Measurements from ENCODE around the gene PHF11. TPM values are rescaled to one million over a fixed set of nuclear protein-coding genes. Genes with fewer than 3 reads are reported as not detected.

Gene PHF11
- total and polyA plus RNA-seq, 2 of the 8 experiments (the other 6 are each of a cell fraction or from before 2014, with no cell fraction given), result 6.1 to 8.1 TPM

DNA sequence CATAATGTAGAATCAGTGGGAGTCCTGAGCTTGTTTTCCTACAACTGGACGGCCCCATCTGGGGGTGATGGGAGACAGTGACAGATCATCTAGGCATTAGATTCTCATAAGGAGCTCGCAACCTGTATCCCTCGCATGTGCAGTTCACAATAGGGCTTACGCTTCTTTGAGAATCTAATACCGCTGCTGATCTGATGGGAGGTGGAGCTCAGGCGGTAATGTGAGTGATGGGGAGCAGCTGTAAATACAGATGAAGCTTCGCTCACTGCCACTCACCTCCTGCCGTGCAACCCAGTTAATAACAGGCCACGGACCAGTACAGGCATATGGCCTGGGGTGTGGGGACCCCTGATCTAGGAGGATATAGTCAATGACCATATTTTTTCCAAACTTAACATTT is 50.8 kb downstream of the PHF11 start:
- TF ChIP-seq TCF12 (IDR thresholded peaks at IDR 0.05; ENCODE audit: low read depth, low read length), result no peak
- Histone ChIP-seq H2AK5ac (ENCODE audit: low read depth, low read length) (no peak overlapping the region), H3K14ac (ENCODE audit: insufficient read length) (no peak overlapping the region), H3K9me3 (ENCODE audit: insufficient read depth in 2 of 2, low read depth in 1 of 2, low read length in 1 of 2) (no peaks in the 10 kb centered on the region), H3K79me1 (ENCODE audit: low read depth, low read length) (no peaks in the 10 kb centered on the region), H3K36me3 (ENCODE audit: control insufficient read depth in 2 of 4, insufficient read depth in 4 of 4, low read length in 3 of 4) (peaks cover 2 to 34% (median 16%) of the 10 kb centered on the region in 4 experiments; a peak in 7 of 8 replicates), H4K20me1 (replicated peaks in 1 of 2; ENCODE audit: control insufficient read depth in 1 of 2, insufficient read depth in 2 of 2, low read length in 2 of 2) (peaks cover 0 to 3% of the 10 kb centered on the region in 2 experiments), H4K8ac (ENCODE audit: extremely low read depth, insufficient read depth, low read length) (no peak overlapping the region), H2BK5ac (ENCODE audit: low read depth, low read length) (no peak overlapping the region), H2AFZ (ENCODE audit: low read length) (no peak overlapping the region), H3K56ac (replicated peaks; ENCODE audit: insufficient read length, low read depth, low read length) (no peak overlapping the region), H2BK15ac (ENCODE audit: low read length) (no peak overlapping the region), H3K23me2 (ENCODE audit: low read depth, low read length) (no peaks in the 10 kb centered on the region), H3K23ac (ENCODE audit: insufficient read length) (no peak overlapping the region), H3K27ac (ENCODE audit: low read depth, low read length) (no peak overlapping the region), H3K79me2 (ENCODE audit: control insufficient read depth in 1 of 2, insufficient read depth in 2 of 2, low read length in 2 of 2) (no peaks in the 10 kb centered on the region), H4K5ac (ENCODE audit: insufficient read length, low read depth, low read length) (no peak overlapping the region), H3K27me3 (replicated peaks in 1 of 4; ENCODE audit: control insufficient read depth in 3 of 4, extremely low read depth in 1 of 4, insufficient read depth in 3 of 4, low read length in 3 of 4) (no peaks in the 10 kb centered on the region), H3K4me2 (ENCODE audit: insufficient read depth in 1 of 2, low read depth in 2 of 2, low read length in 2 of 2) (no peak overlapping the region), H3K4me1 (replicated peaks in 1 of 4; ENCODE audit: control insufficient read depth in 3 of 4, insufficient read depth in 4 of 4, low read length in 3 of 4) (no peaks in the 10 kb centered on the region), H2BK120ac (replicated peaks; ENCODE audit: low read depth, low read length) (no peak overlapping the region), H4K91ac (replicated peaks; ENCODE audit: insufficient read length, low read length) (no peak overlapping the region), H3K9ac (replicated peaks in 1 of 4; ENCODE audit: extremely low read depth in 1 of 4, low read depth in 3 of 4, low read length in 3 of 4) (no peak overlapping the region), H3K18ac (ENCODE audit: extremely low read depth, low read length) (no peak overlapping the region), H3K4ac (replicated peaks; ENCODE audit: insufficient read length, low read depth, low read length) (no peak overlapping the region), H2BK20ac (ENCODE audit: low read length) (no peak overlapping the region), H2BK12ac (ENCODE audit: low read depth, low read length) (no peak overlapping the region), H3K4me3 (ENCODE audit: extremely low read depth in 1 of 4, insufficient read depth in 2 of 4, low read depth in 3 of 4, low read length in 4 of 4) (no peak overlapping the region)
- 89% methylated on average over 9 of the region's 9 CpGs; no CpG with 5 or more reads in 1 of the 2 experiments for WGBS, 2 experiments (ENCODE audit: extremely low coverage in 1 of 2, insufficient coverage in 1 of 2, insufficient read length in 1 of 2, insufficient replicate concordance in 2 of 2, low coverage in 1 of 2, low lambda C conversion rate in 2 of 2, missing lambda C conversion rate in 1 of 2)
- ChIA-PET POLR2A (ENCODE audit: partially characterized antibody) (no interaction called here), CTCF (ENCODE audit: partially characterized antibody) (interaction anchor here (0.6 to 1.6 kb wide), 4 partner anchors 14 to 310 kb away, joined by 3 to 4 read pairs (median 4); no protein-coding TSS in a partner anchor)
- DNase-seq (ENCODE audit: low read depth in 1 of 2, low spot score in 2 of 2) (no peak), FAIRE-seq (no peak)
